AG09319 (cell line): ENCODE results near the gene CFAP46.

Experiments
- DNase-seq: peaks from one replicate; pipeline ENCODE4 v3.0.0-alpha.2; 2010; ENCODE audit warnings: low read depth; ENCODE audit errors: extremely low read depth
- TF ChIP-seq, protein P1 (sequence below): IDR thresholded peaks from 2 replicates; pipeline ENCODE4 v1.5.1; 2011; ENCODE audit warnings: low read depth, mild to moderate bottlenecking, inconsistent platforms, low read length, moderate library complexity

CFAP46 gene

DNA sequence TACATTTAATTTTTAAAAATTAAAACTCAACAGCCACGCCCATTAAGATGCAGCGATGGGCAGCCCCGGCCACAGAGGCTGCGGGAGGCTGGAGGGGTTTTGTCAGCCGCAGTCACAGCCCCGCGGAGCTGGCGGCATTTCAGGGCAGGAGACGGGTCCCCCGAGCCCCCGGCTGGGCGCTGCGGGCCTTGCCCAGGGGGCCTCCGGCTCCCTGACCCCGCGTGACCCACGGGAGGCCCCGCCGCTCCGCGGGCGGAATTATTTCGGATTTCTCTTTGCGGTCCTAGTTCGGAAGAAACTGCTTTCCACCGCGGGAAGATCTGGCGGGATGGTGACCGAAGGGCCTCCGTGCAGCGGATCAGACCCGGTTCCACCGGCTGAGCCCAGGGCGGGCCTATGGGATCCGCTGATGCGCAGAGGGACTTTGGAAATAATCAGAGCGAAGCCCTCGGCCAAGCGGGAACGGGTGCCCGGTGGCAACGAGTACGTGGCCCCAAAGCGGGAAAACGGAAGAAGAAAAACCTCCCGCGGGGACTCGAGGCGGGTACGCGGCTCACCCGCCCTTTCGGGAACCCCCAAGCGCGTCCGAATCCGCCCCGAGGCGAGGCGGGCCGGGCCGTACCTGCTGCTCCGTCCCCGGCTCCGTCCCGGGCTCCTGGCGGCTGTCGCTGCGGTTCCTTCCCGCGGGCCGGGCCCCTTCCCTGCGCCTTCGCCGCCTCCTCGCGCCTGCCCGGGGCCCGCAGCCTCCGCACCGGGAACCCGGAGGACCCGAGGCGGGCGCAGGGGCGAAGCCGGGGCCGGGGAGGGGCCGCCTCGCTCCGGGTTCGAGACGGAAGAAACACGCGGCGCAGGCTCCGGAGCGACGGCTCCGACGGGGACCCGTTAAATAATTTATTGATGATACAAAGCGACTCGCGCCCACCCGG lies 158.2 kb downstream of the CFAP46 start:
- TF ChIP-seq, protein P1, sequence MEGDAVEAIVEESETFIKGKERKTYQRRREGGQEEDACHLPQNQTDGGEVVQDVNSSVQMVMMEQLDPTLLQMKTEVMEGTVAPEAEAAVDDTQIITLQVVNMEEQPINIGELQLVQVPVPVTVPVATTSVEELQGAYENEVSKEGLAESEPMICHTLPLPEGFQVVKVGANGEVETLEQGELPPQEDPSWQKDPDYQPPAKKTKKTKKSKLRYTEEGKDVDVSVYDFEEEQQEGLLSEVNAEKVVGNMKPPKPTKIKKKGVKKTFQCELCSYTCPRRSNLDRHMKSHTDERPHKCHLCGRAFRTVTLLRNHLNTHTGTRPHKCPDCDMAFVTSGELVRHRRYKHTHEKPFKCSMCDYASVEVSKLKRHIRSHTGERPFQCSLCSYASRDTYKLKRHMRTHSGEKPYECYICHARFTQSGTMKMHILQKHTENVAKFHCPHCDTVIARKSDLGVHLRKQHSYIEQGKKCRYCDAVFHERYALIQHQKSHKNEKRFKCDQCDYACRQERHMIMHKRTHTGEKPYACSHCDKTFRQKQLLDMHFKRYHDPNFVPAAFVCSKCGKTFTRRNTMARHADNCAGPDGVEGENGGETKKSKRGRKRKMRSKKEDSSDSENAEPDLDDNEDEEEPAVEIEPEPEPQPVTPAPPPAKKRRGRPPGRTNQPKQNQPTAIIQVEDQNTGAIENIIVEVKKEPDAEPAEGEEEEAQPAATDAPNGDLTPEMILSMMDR = no peak
- DNase-seq = no peak

DNA sequence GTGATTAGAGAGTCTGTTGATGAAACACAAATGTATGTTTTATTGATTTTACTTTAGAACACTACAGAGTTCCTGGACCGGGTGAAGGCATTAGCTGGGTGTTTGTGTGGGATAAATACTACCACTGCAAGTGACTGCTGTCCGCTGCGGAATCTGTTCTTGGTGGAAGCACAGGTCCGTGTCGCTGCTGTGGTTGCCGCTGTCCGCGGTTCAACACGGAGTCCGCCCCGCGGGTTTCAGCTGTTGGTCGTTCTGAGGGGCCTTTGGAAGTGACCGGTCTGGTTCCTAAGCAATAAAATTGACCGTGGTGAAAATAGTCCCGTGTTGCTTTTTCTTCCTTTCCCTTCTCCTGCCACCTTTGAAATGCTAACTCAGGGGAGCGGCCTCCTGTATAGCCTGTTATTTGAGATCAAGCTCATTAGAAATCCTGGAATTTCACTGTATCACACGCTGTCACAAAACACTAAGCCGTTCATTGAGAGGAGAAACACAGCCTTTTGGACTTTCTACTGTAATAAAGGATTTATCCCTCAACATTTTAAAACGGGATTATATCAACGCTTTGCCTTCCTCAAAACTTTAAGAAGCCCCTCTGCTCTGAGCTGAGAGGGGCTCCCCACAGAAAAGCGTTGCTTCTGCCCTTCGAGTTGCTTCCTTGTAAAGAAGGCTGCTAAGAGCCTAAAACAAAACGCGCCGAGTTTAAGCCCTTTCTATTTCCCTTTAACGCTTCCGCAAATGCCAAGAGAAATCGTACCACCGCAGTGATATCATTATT lies 159.0 kb downstream of the CFAP46 start:
- no peak for DNase-seq
- TF ChIP-seq, protein P1 = no peak

DNA sequence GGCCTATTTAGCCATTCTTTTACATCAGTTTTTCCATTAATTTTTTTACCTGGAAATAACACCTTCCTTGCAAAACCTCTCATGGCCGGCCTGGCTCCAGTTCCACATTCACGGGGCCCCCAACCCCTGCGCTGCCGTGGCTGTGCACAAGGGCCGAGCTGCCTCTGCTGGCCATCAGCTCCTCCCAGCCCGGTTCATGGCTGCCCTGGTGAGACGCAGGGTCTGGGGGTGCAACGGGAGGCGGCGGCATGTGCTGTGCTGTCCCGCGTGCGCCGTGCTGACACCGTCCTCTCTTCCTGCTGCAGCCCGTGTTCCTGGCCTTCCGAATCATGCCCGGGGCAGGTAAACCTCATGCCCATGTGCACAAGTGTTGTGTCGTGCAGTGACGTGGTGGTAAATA lies 160.8 kb downstream of the CFAP46 start:
- DNase-seq = no peak
- TF ChIP-seq, protein P1 = no peak

DNA sequence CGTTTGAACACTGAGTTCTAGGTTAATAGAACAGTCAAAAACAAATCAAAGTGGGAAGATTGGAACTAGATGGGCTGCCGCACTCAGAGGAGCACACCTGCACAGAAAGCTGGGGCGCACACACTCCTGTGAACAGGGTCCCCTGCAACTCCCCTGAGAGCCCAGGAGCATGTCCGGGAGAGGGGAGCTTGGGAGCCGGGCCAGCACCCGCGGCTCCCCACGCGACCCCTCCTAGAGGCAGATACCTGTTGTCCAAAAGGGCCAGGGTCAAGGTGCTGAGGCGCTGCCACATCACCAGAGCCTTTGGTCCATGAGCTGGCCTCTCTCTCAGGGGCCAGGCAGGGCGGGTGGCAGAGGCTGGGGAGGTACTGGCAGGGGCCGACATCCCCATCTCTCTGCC lies 162.0 kb downstream of the CFAP46 start:
- no peak for DNase-seq
- TF ChIP-seq, protein P1 = no peak

DNA sequence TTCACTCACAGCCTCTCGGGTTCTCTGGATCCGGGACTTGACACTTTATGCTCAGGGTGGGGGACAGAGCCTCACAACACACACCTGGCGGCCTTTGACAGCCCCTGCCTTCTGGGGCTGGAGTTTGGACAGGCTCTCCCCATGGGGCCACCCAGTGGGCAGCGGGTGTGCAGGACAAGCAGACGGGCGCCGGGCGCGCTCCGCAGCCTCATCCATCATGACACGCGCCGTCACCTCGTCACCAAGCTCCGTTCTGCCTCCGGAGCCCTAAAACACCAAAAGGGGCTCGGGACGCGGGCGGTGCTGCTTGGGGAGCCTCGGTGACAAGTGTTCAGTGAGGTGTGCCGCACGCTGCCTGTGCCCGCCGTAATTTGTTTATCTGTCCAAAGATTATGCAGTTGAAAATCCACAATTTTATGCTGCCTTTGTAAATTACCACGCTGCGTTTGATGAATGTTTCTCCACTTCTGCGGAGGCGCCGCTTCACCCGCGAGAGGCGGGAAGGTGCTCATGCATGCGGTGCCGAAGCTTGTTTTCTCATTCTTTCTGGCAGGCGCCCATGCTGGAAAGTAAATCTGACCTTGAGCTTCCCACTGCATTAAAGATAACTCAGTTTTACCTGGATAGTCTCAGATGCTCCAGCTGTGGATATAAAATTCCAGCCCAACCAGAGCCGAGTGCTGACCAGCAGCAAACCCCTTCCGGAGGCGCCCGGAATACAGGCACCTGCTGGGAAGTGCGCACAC lies 162.6 kb downstream of the CFAP46 start:
- no peak for DNase-seq
- TF ChIP-seq, protein P1 = no peak

DNA sequence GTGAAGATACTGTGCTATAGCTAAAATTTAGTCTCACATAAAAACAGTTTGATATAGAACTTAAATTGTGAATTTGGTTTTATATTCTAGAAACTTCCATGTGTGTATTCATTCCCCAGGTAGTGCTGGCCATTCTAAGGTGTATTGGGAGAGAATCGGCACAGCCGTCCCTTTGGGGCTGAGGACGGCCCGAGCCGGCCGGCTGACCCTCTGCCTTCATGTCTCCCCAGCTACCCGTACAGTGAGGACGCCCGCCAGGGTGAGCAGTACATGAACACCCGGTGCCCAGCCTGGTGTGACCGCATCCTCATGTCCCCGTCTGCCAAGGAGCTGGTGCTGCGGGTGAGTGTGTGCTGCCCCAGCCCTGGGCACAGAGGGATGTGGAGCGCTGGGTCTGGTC lies 164.9 kb downstream of the CFAP46 start:
- TF ChIP-seq, protein P1 = no peak
- no peak for DNase-seq

DNA sequence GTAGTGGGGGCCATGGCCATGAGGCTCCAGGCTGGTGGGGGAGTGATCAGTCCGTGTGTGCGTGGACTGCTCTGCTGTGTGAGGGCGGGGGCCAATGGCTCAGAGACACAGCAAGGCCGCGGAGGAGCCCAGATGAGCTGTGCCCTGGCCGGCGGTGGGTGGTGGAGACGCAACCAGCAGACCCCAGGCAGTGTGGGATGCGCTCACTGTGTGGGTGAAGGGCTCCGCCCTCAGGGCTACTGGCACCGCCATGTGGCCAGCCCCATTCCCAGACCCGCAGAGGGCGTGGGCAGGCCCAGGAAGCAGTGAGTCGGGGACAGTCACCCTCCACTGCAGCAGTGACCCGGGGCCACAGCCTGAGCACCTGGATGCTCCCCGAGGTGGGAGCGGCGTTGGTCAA lies 165.5 kb downstream of the CFAP46 start:
- TF ChIP-seq, protein P1 = no peak
- no peak for DNase-seq
